Endothelial cell (in vitro differentiated cells): ENCODE data around the gene UCHL3. TPM values are rescaled to one million over a fixed set of nuclear protein-coding genes. Genes with fewer than 3 reads are reported as not detected.

Experiments
- DNase-seq: peaks from one replicate; pipeline ENCODE4 v3.0.0; 2021; ENCODE audit warnings: low spot score
- H3K27ac Mint-ChIP-seq: one replicate; pipeline ENCODE4 v1.8.0; 2021; ENCODE audit warnings: mixed read lengths, inconsistent platforms; ENCODE audit not compliant: unreplicated experiment
- H3K27me3 Mint-ChIP-seq: one replicate; pipeline ENCODE4 v1.8.0; 2021; ENCODE audit warnings: mild to moderate bottlenecking, moderate library complexity, mixed read lengths, inconsistent platforms; ENCODE audit not compliant: unreplicated experiment
- H3K36me3 Mint-ChIP-seq: one replicate; pipeline ENCODE4 v1.8.0; 2021; ENCODE audit warnings: mild to moderate bottlenecking, low read depth, mixed read lengths, inconsistent platforms; ENCODE audit not compliant: unreplicated experiment
- H3K4me1 Mint-ChIP-seq: one replicate; pipeline ENCODE4 v1.8.0; 2021; ENCODE audit warnings: mild to moderate bottlenecking, mixed read lengths, inconsistent platforms; ENCODE audit not compliant: unreplicated experiment
- H3K4me3 Mint-ChIP-seq: one replicate; pipeline ENCODE4 v1.8.0; 2021; ENCODE audit warnings: mild to moderate bottlenecking, mixed read lengths, inconsistent platforms; ENCODE audit not compliant: unreplicated experiment
- H3K9me3 Mint-ChIP-seq: one replicate; pipeline ENCODE4 v1.8.0; 2021; ENCODE audit warnings: mixed read lengths, inconsistent platforms; ENCODE audit not compliant: unreplicated experiment
- CTCF ChIP-seq: fragments of 200-600 bp; sonication (generic); IDR thresholded peaks from one replicate; pipeline ENCODE4 v1.5.0; 2021; ENCODE audit warnings: antibody characterized with exemption; ENCODE audit not compliant: unreplicated experiment
- total RNA-seq: library from RNA; stranded (reverse); fragmentation: NEBNext Ultra II Directional; extraction: Animal tissue kit (Norgen Biotek cat#: 25700); gene quantifications from one replicate; pipeline ENCODE4 v1.2.1, GENCODE V29; 2021; ENCODE audit not compliant: unreplicated experiment

The UCHL3 gene
- total RNA-seq, 1 donor from 2014 or later, result 27.5 TPM

- no peak for DNase-seq
- Mint-ChIP-seq H3K27ac (no peak overlapping the region), H3K27me3 (no peaks in the 10 kb centered on the region), H3K36me3 (peaks cover 10% of the 10 kb centered on the region), H3K9me3 (no peaks in the 10 kb centered on the region), H3K4me1 (no peaks in the 10 kb centered on the region), H3K4me3 (no peak overlapping the region)
- no peak for TF ChIP-seq CTCF
Observed at GRCh38 chr13:75581874-75582640, 32.5 kb downstream of the UCHL3 start.

- H3K4me3 Mint-ChIP-seq, result no peak overlapping the region
- no peaks in the 10 kb centered on the region for H3K9me3 Mint-ChIP-seq
- no peak for DNase-seq
- TF ChIP-seq CTCF, result no peak
- H3K27ac Mint-ChIP-seq, result no peak overlapping the region
- H3K27me3 Mint-ChIP-seq, result no peaks in the 10 kb centered on the region
- H3K4me1 Mint-ChIP-seq, result peaks cover 3% of the 10 kb centered on the region
- peaks cover 10% of the 10 kb centered on the region for H3K36me3 Mint-ChIP-seq
Observed at GRCh38 chr13:75583091-75583490, 33.5 kb downstream of the UCHL3 start.

- Mint-ChIP-seq H3K4me3 (no peak overlapping the region), H3K27ac (no peak overlapping the region), H3K9me3 (no peaks in the 10 kb centered on the region), H3K27me3 (no peaks in the 10 kb centered on the region), H3K36me3 (peaks cover 10% of the 10 kb centered on the region), H3K4me1 (peaks cover 6% of the 10 kb centered on the region)
- no peak for DNase-seq
- TF ChIP-seq CTCF, result no peak
Observed at GRCh38 chr13:75585153-75585552, 35.6 kb downstream of the UCHL3 start.

GRCh38 chr13:75587679-75588078, 38.1 kb downstream of the UCHL3 start:
- Mint-ChIP-seq H3K27me3 (no peaks in the 10 kb centered on the region), H3K4me3 (no peak overlapping the region), H3K27ac (no peak overlapping the region), H3K9me3 (no peaks in the 10 kb centered on the region), H3K4me1 (peaks cover 6% of the 10 kb centered on the region), H3K36me3 (peaks cover 10% of the 10 kb centered on the region)
- no peak for TF ChIP-seq CTCF
- DNase-seq, result no peak

- Mint-ChIP-seq H3K9me3 (no peaks in the 10 kb centered on the region), H3K27me3 (no peaks in the 10 kb centered on the region), H3K4me1 (no peaks in the 10 kb centered on the region), H3K36me3 (peaks cover 5% of the 10 kb centered on the region), H3K27ac (no peak overlapping the region), H3K4me3 (no peak overlapping the region)
- no peak for TF ChIP-seq CTCF
- no peak for DNase-seq
Observed at GRCh38 chr13:75596657-75597182, 47.1 kb downstream of the UCHL3 start.
